ENCODE data around the gene MB21D2.

MB21D2 gene

GRCh38 chr3:192947421-192947820, 29.8 kb upstream of the MB21D2 start:
- no peaks in the 10 kb centered on the region for H3K4me1 ChIP-seq (ENCODE audit: control extremely low read depth in 1 of 4, control insufficient read depth in 4 of 4, insufficient read depth in 4 of 4, low read length in 3 of 4)
- ChIA-PET CTCF (interaction anchor here (1.3 kb wide), 1 partner anchor 12 kb away, joined by 3 read pairs; no protein-coding TSS in a partner anchor), POLR2A (no interaction called here)
- H3K4me3 ChIP-seq (ENCODE audit: control insufficient read depth in 1 of 7, extremely low read depth in 1 of 7, insufficient read depth in 4 of 7, low read depth in 2 of 7, low read length in 6 of 7) = no peak overlapping the region
- no peaks in the 10 kb centered on the region for H3K9me3 ChIP-seq (ENCODE audit: control extremely low read depth in 1 of 5, control insufficient read depth in 4 of 5, insufficient read depth in 2 of 5, low read depth in 1 of 5, low read length in 4 of 5)
- H3K27ac ChIP-seq (ENCODE audit: insufficient read depth in 1 of 2, low read depth in 1 of 2, low read length in 2 of 2, poor library complexity in 1 of 2, severe bottlenecking in 2 of 2) = no peak overlapping the region
- H3K27me3 ChIP-seq (replicated peaks in 2 of 5; ENCODE audit: control insufficient read depth in 4 of 5, insufficient read depth in 5 of 5, low read length in 4 of 5) = peaks cover 0 to 5% (median 0%) of the 10 kb centered on the region in 5 experiments
- DNase-seq = no peak
- no peaks in the 10 kb centered on the region for H3K36me3 ChIP-seq (ENCODE audit: control insufficient read depth in 4 of 4, insufficient read depth in 4 of 4, low read length in 3 of 4)
- WGBS (ENCODE audit: insufficient coverage) = no CpG with 5 or more reads among the region's 1 CpG

DNA sequence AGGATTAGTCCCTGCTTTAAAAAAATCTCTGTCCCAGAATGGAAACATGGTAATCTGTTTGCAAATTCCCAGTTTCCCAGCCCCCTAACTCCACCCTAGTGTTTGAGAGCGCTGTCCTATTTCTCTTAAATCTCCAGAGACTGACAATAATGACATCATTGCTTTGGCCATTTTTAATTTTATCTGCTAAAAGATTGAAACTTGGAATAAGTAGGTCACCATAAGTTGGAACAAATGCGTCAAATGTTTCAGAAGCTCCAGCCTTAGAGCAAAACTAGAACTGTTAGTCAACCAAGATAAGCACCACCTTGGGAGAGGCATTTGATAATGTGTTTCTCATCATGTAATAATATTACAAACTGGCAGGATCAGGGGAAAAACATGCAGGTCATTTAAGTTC, 25.7 kb upstream of the MB21D2 start:
- DNase-seq = no peak
- H3K27ac ChIP-seq (ENCODE audit: insufficient read depth in 1 of 2, low read depth in 1 of 2, low read length in 2 of 2, poor library complexity in 1 of 2, severe bottlenecking in 2 of 2) = no peak overlapping the region
- no peaks in the 10 kb centered on the region for H3K4me1 ChIP-seq (ENCODE audit: control extremely low read depth in 1 of 4, control insufficient read depth in 4 of 4, insufficient read depth in 4 of 4, low read length in 3 of 4)
- H3K36me3 ChIP-seq (ENCODE audit: control insufficient read depth in 4 of 4, insufficient read depth in 4 of 4, low read length in 3 of 4) = no peaks in the 10 kb centered on the region
- H3K27me3 ChIP-seq (replicated peaks in 2 of 5; ENCODE audit: control insufficient read depth in 4 of 5, insufficient read depth in 5 of 5, low read length in 4 of 5) = peaks cover 0 to 5% (median 0%) of the 10 kb centered on the region in 5 experiments
- POLR2A ChIA-PET = no interaction called here
- WGBS (ENCODE audit: insufficient coverage) = 83% methylated on average over 1 of the region's 2 CpGs
- CTCF ChIA-PET = no interaction called here
- H3K9me3 ChIP-seq (ENCODE audit: control extremely low read depth in 1 of 5, control insufficient read depth in 4 of 5, insufficient read depth in 2 of 5, low read depth in 1 of 5, low read length in 4 of 5) = peaks cover 0 to 3% (median 0%) of the 10 kb centered on the region in 5 experiments
- H3K4me3 ChIP-seq (ENCODE audit: control insufficient read depth in 1 of 7, extremely low read depth in 1 of 7, insufficient read depth in 4 of 7, low read depth in 2 of 7, low read length in 6 of 7) = no peak overlapping the region

GRCh38 chr3:192942625-192943024, 25.0 kb upstream of the MB21D2 start:
- peaks cover 0 to 3% (median 0%) of the 10 kb centered on the region in 5 experiments for H3K9me3 ChIP-seq (ENCODE audit: control extremely low read depth in 1 of 5, control insufficient read depth in 4 of 5, insufficient read depth in 2 of 5, low read depth in 1 of 5, low read length in 4 of 5)
- 92% methylated on average over 2 of the region's 2 CpGs for WGBS (ENCODE audit: insufficient coverage)
- H3K4me3 ChIP-seq (ENCODE audit: control insufficient read depth in 1 of 7, extremely low read depth in 1 of 7, insufficient read depth in 4 of 7, low read depth in 2 of 7, low read length in 6 of 7) = no peak overlapping the region
- H3K4me1 ChIP-seq (ENCODE audit: control extremely low read depth in 1 of 4, control insufficient read depth in 4 of 4, insufficient read depth in 4 of 4, low read length in 3 of 4) = no peaks in the 10 kb centered on the region
- no peak for DNase-seq
- ChIA-PET POLR2A (no interaction called here), CTCF (no interaction called here)
- H3K36me3 ChIP-seq (ENCODE audit: control insufficient read depth in 4 of 4, insufficient read depth in 4 of 4, low read length in 3 of 4) = no peaks in the 10 kb centered on the region
- no peak overlapping the region for H3K27ac ChIP-seq (ENCODE audit: insufficient read depth in 1 of 2, low read depth in 1 of 2, low read length in 2 of 2, poor library complexity in 1 of 2, severe bottlenecking in 2 of 2)
- H3K27me3 ChIP-seq (replicated peaks in 2 of 5; ENCODE audit: control insufficient read depth in 4 of 5, insufficient read depth in 5 of 5, low read length in 4 of 5) = peaks cover 0 to 5% (median 0%) of the 10 kb centered on the region in 5 experiments

- ChIA-PET CTCF (interaction anchor here (0.5 kb wide), 1 partner anchor 803 kb away, joined by 3 read pairs; no protein-coding TSS in a partner anchor), POLR2A (no interaction called here)
- peaks cover 0 to 3% (median 0%) of the 10 kb centered on the region in 5 experiments for H3K27me3 ChIP-seq (replicated peaks in 2 of 5; ENCODE audit: control insufficient read depth in 4 of 5, insufficient read depth in 5 of 5, low read length in 4 of 5)
- peaks cover 0 to 3% (median 0%) of the 10 kb centered on the region in 5 experiments for H3K9me3 ChIP-seq (ENCODE audit: control extremely low read depth in 1 of 5, control insufficient read depth in 4 of 5, insufficient read depth in 2 of 5, low read depth in 1 of 5, low read length in 4 of 5)
- H3K4me3 ChIP-seq (ENCODE audit: control insufficient read depth in 1 of 7, extremely low read depth in 1 of 7, insufficient read depth in 4 of 7, low read depth in 2 of 7, low read length in 6 of 7) = no peak overlapping the region
- no peaks in the 10 kb centered on the region for H3K36me3 ChIP-seq (ENCODE audit: control insufficient read depth in 4 of 4, insufficient read depth in 4 of 4, low read length in 3 of 4)
- no peak overlapping the region for H3K27ac ChIP-seq (ENCODE audit: insufficient read depth in 1 of 2, low read depth in 1 of 2, low read length in 2 of 2, poor library complexity in 1 of 2, severe bottlenecking in 2 of 2)
- WGBS (ENCODE audit: insufficient coverage) = 94% methylated on average over 3 of the region's 4 CpGs
- no peak for DNase-seq
- H3K4me1 ChIP-seq (ENCODE audit: control extremely low read depth in 1 of 4, control insufficient read depth in 4 of 4, insufficient read depth in 4 of 4, low read length in 3 of 4) = no peaks in the 10 kb centered on the region
These were observed 22.5 kb upstream of the MB21D2 start for GRCh38 chr3:192940129-192940528.

- ChIA-PET CTCF (no interaction called here), POLR2A (no interaction called here)
- WGBS (ENCODE audit: insufficient coverage) = 94% methylated on average over 1 of the region's 1 CpG
These were observed 17.8 kb upstream of the MB21D2 start for GRCh38 chr3:192935441-192935840.

DNA sequence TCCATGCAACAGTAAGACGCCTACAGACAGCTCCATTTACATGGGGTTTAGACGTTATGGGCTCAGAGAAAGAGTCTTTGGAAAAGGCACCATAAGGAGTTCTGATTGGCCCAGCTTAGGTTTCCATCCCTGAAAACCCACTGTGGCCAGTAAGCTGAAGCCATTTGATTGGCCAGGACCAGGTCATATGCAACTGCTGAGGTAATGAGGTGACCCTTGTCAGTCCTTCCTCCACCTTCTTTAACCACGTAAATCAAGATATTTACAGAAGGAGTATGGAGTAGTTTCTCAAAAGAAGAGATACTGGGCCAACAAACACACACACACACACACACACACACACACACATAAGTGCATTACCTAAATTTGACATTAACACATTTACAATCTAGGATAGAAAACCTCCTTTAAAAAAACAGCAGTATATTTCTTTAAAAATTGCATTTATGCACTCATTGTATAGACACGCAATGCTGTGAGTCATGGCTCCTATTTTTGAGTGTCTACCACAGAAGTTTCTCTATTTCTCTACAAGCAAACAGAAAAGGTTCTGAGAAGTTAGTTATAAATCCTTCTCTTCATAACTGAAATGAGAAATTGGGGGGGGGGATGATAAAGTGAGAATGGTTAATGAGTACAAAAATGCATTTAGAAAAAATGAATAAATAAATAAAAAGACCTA, 16.3 kb upstream of the MB21D2 start:
- ChIA-PET CTCF (no interaction called here), POLR2A (no interaction called here)
- H3K4me3 ChIP-seq (ENCODE audit: control insufficient read depth in 1 of 7, extremely low read depth in 1 of 7, insufficient read depth in 4 of 7, low read depth in 2 of 7, low read length in 6 of 7) = no peak overlapping the region
- no peak overlapping the region for H3K27ac ChIP-seq (ENCODE audit: insufficient read depth in 1 of 2, low read depth in 1 of 2, low read length in 2 of 2, poor library complexity in 1 of 2, severe bottlenecking in 2 of 2)
- no peaks in the 10 kb centered on the region for H3K36me3 ChIP-seq (ENCODE audit: control insufficient read depth in 4 of 4, insufficient read depth in 4 of 4, low read length in 3 of 4)
- WGBS (ENCODE audit: insufficient coverage) = 100% methylated on average over 1 of the region's 4 CpGs
- H3K27me3 ChIP-seq (replicated peaks in 2 of 5; ENCODE audit: control insufficient read depth in 4 of 5, insufficient read depth in 5 of 5, low read length in 4 of 5) = no peaks in the 10 kb centered on the region
- DNase-seq = no peak
- H3K4me1 ChIP-seq (ENCODE audit: control extremely low read depth in 1 of 4, control insufficient read depth in 4 of 4, insufficient read depth in 4 of 4, low read length in 3 of 4) = no peaks in the 10 kb centered on the region
- peaks cover 0 to 1% (median 0%) of the 10 kb centered on the region in 5 experiments for H3K9me3 ChIP-seq (ENCODE audit: control extremely low read depth in 1 of 5, control insufficient read depth in 4 of 5, insufficient read depth in 2 of 5, low read depth in 1 of 5, low read length in 4 of 5)

More at GRCh38 chr3:192935441-192935840, 17.8 kb upstream of the MB21D2 start:
- Histone ChIP-seq H3K4me3 (ENCODE audit: control insufficient read depth in 1 of 7, extremely low read depth in 1 of 7, insufficient read depth in 4 of 7, low read depth in 2 of 7, low read length in 6 of 7) (no peak overlapping the region), H3K4me1 (ENCODE audit: control extremely low read depth in 1 of 4, control insufficient read depth in 4 of 4, insufficient read depth in 4 of 4, low read length in 3 of 4) (no peaks in the 10 kb centered on the region), H3K27me3 (replicated peaks in 2 of 5; ENCODE audit: control insufficient read depth in 4 of 5, insufficient read depth in 5 of 5, low read length in 4 of 5) (no peaks in the 10 kb centered on the region), H3K9me3 (ENCODE audit: control extremely low read depth in 1 of 5, control insufficient read depth in 4 of 5, insufficient read depth in 2 of 5, low read depth in 1 of 5, low read length in 4 of 5) (peaks cover 0 to 1% (median 0%) of the 10 kb centered on the region in 5 experiments), H3K27ac (ENCODE audit: insufficient read depth in 1 of 2, low read depth in 1 of 2, low read length in 2 of 2, poor library complexity in 1 of 2, severe bottlenecking in 2 of 2) (no peak overlapping the region), H3K36me3 (ENCODE audit: control insufficient read depth in 4 of 4, insufficient read depth in 4 of 4, low read length in 3 of 4) (no peaks in the 10 kb centered on the region)
- DNase-seq = no peak

GRCh38 chr3:192933259-192933658, 15.6 kb upstream of the MB21D2 start:
- no peak overlapping the region for H3K4me3 ChIP-seq (ENCODE audit: control insufficient read depth in 1 of 7, extremely low read depth in 1 of 7, insufficient read depth in 4 of 7, low read depth in 2 of 7, low read length in 6 of 7)
- no peaks in the 10 kb centered on the region for H3K36me3 ChIP-seq (ENCODE audit: control insufficient read depth in 4 of 4, insufficient read depth in 4 of 4, low read length in 3 of 4)
- no peaks in the 10 kb centered on the region for H3K4me1 ChIP-seq (ENCODE audit: control extremely low read depth in 1 of 4, control insufficient read depth in 4 of 4, insufficient read depth in 4 of 4, low read length in 3 of 4)
- ChIA-PET CTCF (interaction anchor here (0.9 to 1.0 kb wide), 2 partner anchors 15 to 368 kb away, joined by 3 read pairs; no protein-coding TSS in a partner anchor), POLR2A (no interaction called here)
- no peaks in the 10 kb centered on the region for H3K27me3 ChIP-seq (replicated peaks in 2 of 5; ENCODE audit: control insufficient read depth in 4 of 5, insufficient read depth in 5 of 5, low read length in 4 of 5)
- 93% methylated on average over 5 of the region's 9 CpGs for WGBS (ENCODE audit: insufficient coverage)
- no peak for DNase-seq
- peaks cover 0 to 1% (median 0%) of the 10 kb centered on the region in 5 experiments for H3K9me3 ChIP-seq (ENCODE audit: control extremely low read depth in 1 of 5, control insufficient read depth in 4 of 5, insufficient read depth in 2 of 5, low read depth in 1 of 5, low read length in 4 of 5)
- H3K27ac ChIP-seq (ENCODE audit: insufficient read depth in 1 of 2, low read depth in 1 of 2, low read length in 2 of 2, poor library complexity in 1 of 2, severe bottlenecking in 2 of 2) = no peak overlapping the region

All from common myeloid progenitor, CD34-positive (primary cell).